HEK293 (cell line): ENCODE data around the gene ABCG4.

ENCODE experiments used
- CTCF ChIA-PET: fragments of 350-600 bp; formaldehyde crosslinking; extraction: SDS; loops from one replicate; lab custom pipeline; 2021; ENCODE audit warnings: antibody characterized with exemption; lab: Yijun Ruan, JAX
- POLR2A ChIA-PET: fragments of 300-600 bp; formaldehyde crosslinking; extraction: SDS; loops from one replicate; lab custom pipeline; 2020; ENCODE audit warnings: antibody characterized with exemption, inconsistent platforms; lab: Yijun Ruan, JAX
- H3K27ac ChIP-seq: fragments of 200-500 bp; sonication (Bioruptor generic); 2 replicates; pipeline ENCODE4 v1.5.1; 2014; ENCODE audit warnings: low read depth, low read length, control low read depth, inconsistent platforms; ENCODE audit errors: extremely low read depth
- H3K36me3 ChIP-seq, 2 experiments: fragments of 200-500 bp in 1 of 2; sonication (Bioruptor generic) in 1 of 2; 1 replicate in 1 of 2; 2 replicates in 1 of 2; pipeline ENCODE4 v1.5.1; 2014 to 2017; ENCODE audit warnings: inconsistent platforms in 2 of 2, low read length in 2 of 2; ENCODE audit not compliant: control insufficient read depth in 2 of 2, insufficient read depth in 1 of 2
- H3K4me1 ChIP-seq: fragments of 200-500 bp; sonication (Bioruptor generic); 2 replicates; pipeline ENCODE4 v1.5.1; 2014; ENCODE audit warnings: mild to moderate bottlenecking, low read length, inconsistent platforms; ENCODE audit not compliant: control insufficient read depth, insufficient read depth
- H3K4me3 ChIP-seq: 2 replicates; pipeline ENCODE4 v1.5.1; 2011; ENCODE audit warnings: low read depth, mild to moderate bottlenecking, control low read depth, low read length, moderate library complexity
- H3K9me3 ChIP-seq: fragments of 200-500 bp; sonication (Bioruptor generic); 2 replicates; pipeline ENCODE4 v1.5.1; 2014; ENCODE audit warnings: low read depth, low read length, inconsistent platforms; ENCODE audit not compliant: control insufficient read depth, insufficient read depth
- GFI1B ChIP-seq: fragments of 450-650 bp; formaldehyde crosslinking; IDR thresholded peaks from 2 replicates; pipeline ENCODE4 v1.5.1; 2016; ENCODE audit warnings: missing biosample characterization, missing genetic modification characterization
- MZF1 ChIP-seq: fragments of 450-650 bp; formaldehyde crosslinking; IDR thresholded peaks from 2 replicates; pipeline ENCODE4 v1.5.1; 2017; ENCODE audit warnings: missing biosample characterization, missing genetic modification characterization, borderline replicate concordance
- ZBTB21 ChIP-seq: fragments of 450-650 bp; formaldehyde crosslinking; IDR thresholded peaks from 2 replicates; pipeline ENCODE4 v1.5.1; 2017; ENCODE audit warnings: missing biosample characterization, missing genetic modification characterization
- ZEB2 ChIP-seq: fragments of 450-650 bp; formaldehyde crosslinking; IDR thresholded peaks from 2 replicates; pipeline ENCODE4 v1.5.1; 2016; ENCODE audit warnings: missing biosample characterization, missing genetic modification characterization
- ZFP69B ChIP-seq: fragments of 450-650 bp; formaldehyde crosslinking; IDR thresholded peaks from 2 replicates; pipeline ENCODE4 v1.5.1; 2016; ENCODE audit warnings: missing biosample characterization, missing genetic modification characterization
- ZNF10 ChIP-seq: fragments of 450-650 bp; formaldehyde crosslinking; IDR thresholded peaks from 2 replicates; pipeline ENCODE4 v1.5.1; 2017; ENCODE audit warnings: missing biosample characterization, missing genetic modification characterization
- ZNF133 ChIP-seq: fragments of 450-650 bp; formaldehyde crosslinking; IDR thresholded peaks from 2 replicates; pipeline ENCODE4 v1.5.1; 2016; ENCODE audit warnings: missing biosample characterization, missing genetic modification characterization
- ZNF16 ChIP-seq: fragments of 450-650 bp; formaldehyde crosslinking; IDR thresholded peaks from 2 replicates; pipeline ENCODE4 v1.5.1; 2016; ENCODE audit warnings: low read depth, missing biosample characterization, missing genetic modification characterization
- ZNF169 ChIP-seq: fragments of 450-650 bp; formaldehyde crosslinking; IDR thresholded peaks from 2 replicates; pipeline ENCODE4 v1.5.1; 2016; ENCODE audit warnings: missing biosample characterization, missing genetic modification characterization
- ZNF19 ChIP-seq: fragments of 450-650 bp; formaldehyde crosslinking; IDR thresholded peaks from 2 replicates; pipeline ENCODE4; 2016; ENCODE audit warnings: missing biosample characterization, missing genetic modification characterization, low read depth
- ZNF23 ChIP-seq: fragments of 450-650 bp; formaldehyde crosslinking; IDR thresholded peaks from 2 replicates; pipeline ENCODE4 v1.5.1; 2016; ENCODE audit warnings: missing biosample characterization, missing genetic modification characterization, borderline replicate concordance
- ZNF335 ChIP-seq: fragments of 450-650 bp; formaldehyde crosslinking; conservative IDR thresholded peaks from 2 replicates; pipeline ENCODE4 v1.5.1; 2016; ENCODE audit warnings: missing biosample characterization, missing genetic modification characterization
- ZNF341 ChIP-seq: fragments of 450-650 bp; formaldehyde crosslinking; IDR thresholded peaks from 2 replicates; pipeline ENCODE4; 2016; ENCODE audit warnings: low read depth, missing biosample characterization, missing genetic modification characterization
- ZNF362 ChIP-seq: fragments of 450-650 bp; formaldehyde crosslinking; IDR thresholded peaks from 2 replicates; pipeline ENCODE4 v1.5.1; 2016; ENCODE audit warnings: missing biosample characterization, missing genetic modification characterization
- ZNF37A ChIP-seq: fragments of 450-650 bp; IDR thresholded peaks from 2 replicates; pipeline ENCODE4 v1.5.1; 2018; ENCODE audit warnings: missing biosample characterization, missing genetic modification characterization
- ZNF449 ChIP-seq: fragments of 450-650 bp; formaldehyde crosslinking; IDR thresholded peaks from 2 replicates; pipeline ENCODE4 v1.5.1; 2017; ENCODE audit warnings: missing biosample characterization, mild to moderate bottlenecking, missing genetic modification characterization, moderate library complexity
- ZNF521 ChIP-seq: fragments of 450-650 bp; formaldehyde crosslinking; IDR thresholded peaks from 2 replicates; pipeline ENCODE4 v1.5.1; 2017; ENCODE audit warnings: missing biosample characterization, mild to moderate bottlenecking, missing genetic modification characterization
- ZNF629 ChIP-seq: fragments of 450-650 bp; formaldehyde crosslinking; IDR thresholded peaks from 2 replicates; pipeline ENCODE4 v1.5.1; 2017; ENCODE audit warnings: missing biosample characterization, missing genetic modification characterization
- ZNF645 ChIP-seq: fragments of 450-650 bp; formaldehyde crosslinking; IDR thresholded peaks from 2 replicates; pipeline ENCODE4; 2016; ENCODE audit warnings: missing biosample characterization, missing genetic modification characterization
- ZNF76 ChIP-seq: fragments of 450-650 bp; formaldehyde crosslinking; IDR thresholded peaks from 2 replicates; pipeline ENCODE4; 2016; ENCODE audit warnings: low read depth, missing biosample characterization, missing genetic modification characterization, borderline replicate concordance
- ZSCAN23 ChIP-seq: fragments of 450-650 bp; formaldehyde crosslinking; IDR thresholded peaks from 2 replicates; pipeline ENCODE4 v1.5.1; 2016; ENCODE audit warnings: missing biosample characterization, missing genetic modification characterization
- TF ChIP-seq, protein P1 (sequence below): fragments of 450-650 bp; formaldehyde crosslinking; IDR thresholded peaks from 2 replicates; pipeline ENCODE4 v1.5.1; 2016; ENCODE audit warnings: missing biosample characterization, missing genetic modification characterization
- TF ChIP-seq, protein P2 (sequence below): fragments of 450-650 bp; formaldehyde crosslinking; IDR thresholded peaks from 2 replicates; pipeline ENCODE4 v1.5.1; 2016; ENCODE audit warnings: missing biosample characterization, missing genetic modification characterization
- TF ChIP-seq, protein P3 (sequence below): fragments of 450-650 bp; formaldehyde crosslinking; IDR thresholded peaks from 2 replicates; pipeline ENCODE4 v1.5.1; 2016; ENCODE audit warnings: missing biosample characterization, missing genetic modification characterization

Gene ABCG4

GRCh38 chr11:119121008-119121810 lies 27.6 kb upstream of the ABCG4 start, which contains the start of gene HINFP (continued):
- TF ChIP-seq ZNF449 (tag by site-specific recombination) (0 out of 2 replicates have a peak, but pooled peaks have one; percentile 18), ZEB2 (0 out of 2 replicates have a peak, but pooled peaks have one; percentile 47)

GRCh38 chr11:119121811-119122124 lies 27.1 kb upstream of the ABCG4 start:
- Histone ChIP-seq H3K4me3 (peak overlapping the region; percentile 62), H3K9me3 (no peaks in the 10 kb centered on the region), H3K27ac (peak overlapping the region; percentile 21; the same call in 1 of the 2 replicates), H3K36me3 (peaks cover 3 to 20% of the 10 kb centered on the region in 2 experiments; a peak in 2 of 3 replicates), H3K4me1 (peaks cover 4% of the 10 kb centered on the region; the same call in 1 of the 2 replicates)
- POLR2A ChIA-PET: interaction anchor here (0.8 to 3.6 kb wide), 19 partner anchors 10 to 260 kb away, joined by 3 to 51 read pairs (median 5); partner anchors contain the start of genes C2CD2L, CENATAC, DPAGT1 and HMBS
- TF ChIP-seq ZNF19 (tag by site-specific recombination): no peak
- no peak for TF ChIP-seq ZSCAN23
- no peak for TF ChIP-seq ZNF133 (tag by site-specific recombination)
- no peak for TF ChIP-seq ZNF169 (tag by site-specific recombination)
- TF ChIP-seq, protein P1, sequence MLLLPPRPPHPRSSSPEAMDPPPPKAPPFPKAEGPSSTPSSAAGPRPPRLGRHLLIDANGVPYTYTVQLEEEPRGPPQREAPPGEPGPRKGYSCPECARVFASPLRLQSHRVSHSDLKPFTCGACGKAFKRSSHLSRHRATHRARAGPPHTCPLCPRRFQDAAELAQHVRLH (tag by site-specific recombination): no peak
- TF ChIP-seq, protein P2, sequence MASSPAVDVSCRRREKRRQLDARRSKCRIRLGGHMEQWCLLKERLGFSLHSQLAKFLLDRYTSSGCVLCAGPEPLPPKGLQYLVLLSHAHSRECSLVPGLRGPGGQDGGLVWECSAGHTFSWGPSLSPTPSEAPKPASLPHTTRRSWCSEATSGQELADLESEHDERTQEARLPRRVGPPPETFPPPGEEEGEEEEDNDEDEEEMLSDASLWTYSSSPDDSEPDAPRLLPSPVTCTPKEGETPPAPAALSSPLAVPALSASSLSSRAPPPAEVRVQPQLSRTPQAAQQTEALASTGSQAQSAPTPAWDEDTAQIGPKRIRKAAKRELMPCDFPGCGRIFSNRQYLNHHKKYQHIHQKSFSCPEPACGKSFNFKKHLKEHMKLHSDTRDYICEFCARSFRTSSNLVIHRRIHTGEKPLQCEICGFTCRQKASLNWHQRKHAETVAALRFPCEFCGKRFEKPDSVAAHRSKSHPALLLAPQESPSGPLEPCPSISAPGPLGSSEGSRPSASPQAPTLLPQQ (tag by site-specific recombination): peak; percentile 78
- TF ChIP-seq ZNF16: no peak
- TF ChIP-seq ZNF362 (tag by site-specific recombination): no peak
- TF ChIP-seq ZNF23 (tag by site-specific recombination): no peak
- TF ChIP-seq ZNF10 (tag by site-specific recombination): no peak
- no peak for TF ChIP-seq ZNF37A (tag by site-specific recombination)
- no peak for TF ChIP-seq ZNF645 (tag by site-specific recombination)
- peak; percentile 67 for TF ChIP-seq ZFP69B (tag by site-specific recombination)
- no peak for TF ChIP-seq ZBTB21 (tag by site-specific recombination)
- TF ChIP-seq ZNF629: no peak
- no peak for TF ChIP-seq ZNF521 (tag by site-specific recombination)
- TF ChIP-seq, protein P3, sequence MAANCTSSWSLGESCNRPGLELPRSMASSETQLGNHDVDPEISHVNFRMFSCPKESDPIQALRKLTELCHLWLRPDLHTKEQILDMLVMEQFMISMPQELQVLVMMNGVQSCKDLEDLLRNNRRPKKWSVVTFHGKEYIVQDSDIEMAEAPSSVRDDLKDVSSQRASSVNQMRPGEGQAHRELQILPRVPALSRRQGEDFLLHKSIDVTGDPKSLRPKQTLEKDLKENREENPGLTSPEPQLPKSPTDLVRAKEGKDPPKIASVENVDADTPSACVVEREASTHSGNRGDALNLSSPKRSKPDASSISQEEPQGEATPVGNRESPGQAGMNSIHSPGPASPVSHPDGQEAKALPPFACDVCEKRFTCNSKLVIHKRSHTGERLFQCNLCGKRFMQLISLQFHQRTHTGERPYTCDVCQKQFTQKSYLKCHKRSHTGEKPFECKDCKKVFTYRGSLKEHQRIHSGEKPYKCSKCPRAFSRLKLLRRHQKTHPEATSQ (tag by site-specific recombination): 0 out of 2 replicates have a peak, but pooled peaks have one; percentile 18
- TF ChIP-seq GFI1B (tag by site-specific recombination): no peak
- TF ChIP-seq MZF1: no peak
- TF ChIP-seq ZNF341 (tag by site-specific recombination): peak; percentile 17; the same call in 1 of the 2 replicates
- peak; percentile 79 for TF ChIP-seq ZNF335 (tag by site-specific recombination)
- 0 out of 2 replicates have a peak, but pooled peaks have one; percentile 77 for TF ChIP-seq ZNF76 (tag by site-specific recombination)
- CTCF ChIA-PET: interaction anchor here (0.7 to 3.2 kb wide), 5 partner anchors 12 to 434 kb away, joined by 3 to 18 read pairs (median 3); no protein-coding TSS in a partner anchor
